Tibial nerve (tissue), 4 donors: ENCODE data around the gene POU3F1.

Source experiments
- EP300 ChIP-seq, 2 donors: sonication (generic); formaldehyde crosslinking; IDR thresholded peaks; one replicate each; pipeline ENCODE4 v1.6.1; 2017; ENCODE audit warnings: antibody characterized with exemption in 2 of 2, mild to moderate bottlenecking in 1 of 2
- POLR2A ChIP-seq, 2 donors: fragments of 450-650 bp; IDR thresholded peaks; one replicate each; pipeline ENCODE4 v1.6.1; 2017; ENCODE audit warnings: antibody characterized with exemption in 2 of 2, mild to moderate bottlenecking in 2 of 2, moderate library complexity in 2 of 2
- TF ChIP-seq, protein P1 (sequence below), 5 experiments: fragments of 200-600 bp in 3 of 5; fragments of 450-650 bp in 2 of 5; sonication (generic) in 3 of 5; IDR thresholded peaks; one replicate each; pipeline ENCODE4 v1.5.1; 2016 to 2019; ENCODE audit warnings: antibody characterized with exemption in 5 of 5, mild to moderate bottlenecking in 3 of 5, moderate library complexity in 2 of 5

GRCh38 chr1:37999430-38000232 lies 47.0 kb downstream of the POU3F1 start:
- TF ChIP-seq, protein P1, sequence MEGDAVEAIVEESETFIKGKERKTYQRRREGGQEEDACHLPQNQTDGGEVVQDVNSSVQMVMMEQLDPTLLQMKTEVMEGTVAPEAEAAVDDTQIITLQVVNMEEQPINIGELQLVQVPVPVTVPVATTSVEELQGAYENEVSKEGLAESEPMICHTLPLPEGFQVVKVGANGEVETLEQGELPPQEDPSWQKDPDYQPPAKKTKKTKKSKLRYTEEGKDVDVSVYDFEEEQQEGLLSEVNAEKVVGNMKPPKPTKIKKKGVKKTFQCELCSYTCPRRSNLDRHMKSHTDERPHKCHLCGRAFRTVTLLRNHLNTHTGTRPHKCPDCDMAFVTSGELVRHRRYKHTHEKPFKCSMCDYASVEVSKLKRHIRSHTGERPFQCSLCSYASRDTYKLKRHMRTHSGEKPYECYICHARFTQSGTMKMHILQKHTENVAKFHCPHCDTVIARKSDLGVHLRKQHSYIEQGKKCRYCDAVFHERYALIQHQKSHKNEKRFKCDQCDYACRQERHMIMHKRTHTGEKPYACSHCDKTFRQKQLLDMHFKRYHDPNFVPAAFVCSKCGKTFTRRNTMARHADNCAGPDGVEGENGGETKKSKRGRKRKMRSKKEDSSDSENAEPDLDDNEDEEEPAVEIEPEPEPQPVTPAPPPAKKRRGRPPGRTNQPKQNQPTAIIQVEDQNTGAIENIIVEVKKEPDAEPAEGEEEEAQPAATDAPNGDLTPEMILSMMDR (IDR thresholded peaks at IDR 0.05) = no peak
- TF ChIP-seq POLR2A (IDR thresholded peaks at IDR 0.05) (peak in 1 of 2 donors; percentile 18), EP300 (IDR thresholded peaks at IDR 0.05) (no peak)
